GM12865 (cell line): ENCODE measurements around the gene RHBDD1.

ENCODE experiments used
- DNase-seq: peaks from one replicate; pipeline ENCODE4 v3.0.0; 2010; ENCODE audit warnings: low read depth
- H3K4me3 ChIP-seq: 2 replicates; pipeline ENCODE4 v1.5.1; 2011; ENCODE audit warnings: mild to moderate bottlenecking, low read depth, low read length, control low read depth
- TF ChIP-seq, protein P1 (sequence below): IDR thresholded peaks from 2 replicates; pipeline ENCODE4 v1.5.1; 2011; ENCODE audit warnings: low read length, control low read depth, low read depth, inconsistent platforms; ENCODE audit not compliant: insufficient read depth; ENCODE audit errors: missing control alignments

Gene RHBDD1

DNA sequence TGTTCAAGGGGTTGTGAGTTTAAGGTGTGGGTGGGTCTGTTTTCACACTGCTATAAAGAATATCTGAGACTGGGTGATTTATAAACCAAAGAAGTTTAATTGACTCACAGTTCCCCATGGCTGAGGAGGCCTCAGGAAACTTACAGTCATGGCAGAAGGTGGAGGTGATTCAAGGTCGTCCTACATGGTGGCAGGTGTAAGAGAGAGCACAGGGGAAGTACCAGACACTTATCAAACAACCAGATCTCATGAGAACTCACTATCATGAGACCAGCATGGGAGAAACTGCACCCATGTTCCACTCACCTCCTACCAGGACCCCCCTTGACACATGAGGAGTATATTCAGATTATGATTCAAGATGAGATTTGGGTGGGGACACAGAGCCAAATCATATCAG is 38.0 kb downstream of the RHBDD1 start:
- H3K4me3 ChIP-seq = no peak overlapping the region
- no peak for DNase-seq
- TF ChIP-seq, protein P1, sequence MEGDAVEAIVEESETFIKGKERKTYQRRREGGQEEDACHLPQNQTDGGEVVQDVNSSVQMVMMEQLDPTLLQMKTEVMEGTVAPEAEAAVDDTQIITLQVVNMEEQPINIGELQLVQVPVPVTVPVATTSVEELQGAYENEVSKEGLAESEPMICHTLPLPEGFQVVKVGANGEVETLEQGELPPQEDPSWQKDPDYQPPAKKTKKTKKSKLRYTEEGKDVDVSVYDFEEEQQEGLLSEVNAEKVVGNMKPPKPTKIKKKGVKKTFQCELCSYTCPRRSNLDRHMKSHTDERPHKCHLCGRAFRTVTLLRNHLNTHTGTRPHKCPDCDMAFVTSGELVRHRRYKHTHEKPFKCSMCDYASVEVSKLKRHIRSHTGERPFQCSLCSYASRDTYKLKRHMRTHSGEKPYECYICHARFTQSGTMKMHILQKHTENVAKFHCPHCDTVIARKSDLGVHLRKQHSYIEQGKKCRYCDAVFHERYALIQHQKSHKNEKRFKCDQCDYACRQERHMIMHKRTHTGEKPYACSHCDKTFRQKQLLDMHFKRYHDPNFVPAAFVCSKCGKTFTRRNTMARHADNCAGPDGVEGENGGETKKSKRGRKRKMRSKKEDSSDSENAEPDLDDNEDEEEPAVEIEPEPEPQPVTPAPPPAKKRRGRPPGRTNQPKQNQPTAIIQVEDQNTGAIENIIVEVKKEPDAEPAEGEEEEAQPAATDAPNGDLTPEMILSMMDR = no peak

DNA sequence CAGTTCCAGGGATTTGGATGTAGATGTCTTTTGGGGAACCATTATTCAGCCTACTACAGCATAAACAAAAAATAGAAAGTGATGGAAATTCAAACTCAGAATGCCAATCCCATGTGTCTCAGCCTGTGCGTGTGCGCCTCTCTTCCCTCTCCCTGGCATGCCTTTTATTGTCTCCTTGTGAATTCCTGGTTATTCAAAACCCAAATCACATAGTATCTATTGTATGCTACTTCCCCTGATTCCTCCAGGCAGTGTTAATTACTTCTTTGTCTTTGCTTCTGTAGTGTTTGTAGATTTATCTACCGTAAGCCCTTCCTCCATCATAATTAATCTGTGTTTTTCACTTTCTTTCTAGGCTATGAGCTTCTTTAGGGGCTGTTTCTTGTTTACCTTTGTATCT is 38.9 kb downstream of the RHBDD1 start:
- no peak overlapping the region for H3K4me3 ChIP-seq
- TF ChIP-seq, protein P1 = no peak

DNA sequence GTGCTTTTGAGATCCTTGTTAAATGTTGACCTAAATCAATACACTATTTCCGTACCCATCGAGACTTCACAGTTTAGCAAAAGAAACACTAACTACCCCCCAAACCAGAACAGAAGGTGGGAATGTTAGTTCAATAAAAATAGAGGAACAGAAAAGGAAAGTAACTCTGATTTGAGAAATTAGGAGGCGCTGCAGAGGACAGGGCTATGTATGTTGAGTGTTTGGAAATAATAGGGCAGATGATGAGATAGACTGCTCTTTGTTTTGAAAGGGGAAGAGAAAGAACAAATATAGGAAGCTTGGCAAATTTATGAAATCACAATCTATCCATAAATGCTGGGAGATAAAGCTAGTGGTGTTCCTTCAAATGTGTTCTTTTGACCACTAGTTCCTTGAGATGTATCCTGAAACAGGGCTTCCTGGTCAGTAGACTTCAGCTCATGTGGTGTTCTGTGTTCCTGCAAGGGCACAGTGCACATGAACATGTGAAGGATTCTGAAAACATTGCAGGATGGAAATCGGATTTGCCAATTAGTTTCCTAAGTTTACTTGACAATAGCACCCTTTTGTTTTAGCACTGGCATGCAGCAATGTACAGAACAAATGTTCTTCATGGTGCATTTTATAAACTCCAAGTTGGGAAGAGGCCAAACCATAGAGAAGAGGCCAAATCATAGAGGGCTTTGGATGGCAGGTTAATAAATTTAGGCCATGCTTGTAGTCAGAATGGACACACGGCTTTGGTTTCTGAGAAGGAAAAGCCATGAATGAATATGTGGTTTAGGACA is 39.8 kb downstream of the RHBDD1 start:
- no peak overlapping the region for H3K4me3 ChIP-seq
- TF ChIP-seq, protein P1 = no peak

More for the DNA sequence above, 38.9 kb downstream of the RHBDD1 start:
- no peak for DNase-seq

DNA sequence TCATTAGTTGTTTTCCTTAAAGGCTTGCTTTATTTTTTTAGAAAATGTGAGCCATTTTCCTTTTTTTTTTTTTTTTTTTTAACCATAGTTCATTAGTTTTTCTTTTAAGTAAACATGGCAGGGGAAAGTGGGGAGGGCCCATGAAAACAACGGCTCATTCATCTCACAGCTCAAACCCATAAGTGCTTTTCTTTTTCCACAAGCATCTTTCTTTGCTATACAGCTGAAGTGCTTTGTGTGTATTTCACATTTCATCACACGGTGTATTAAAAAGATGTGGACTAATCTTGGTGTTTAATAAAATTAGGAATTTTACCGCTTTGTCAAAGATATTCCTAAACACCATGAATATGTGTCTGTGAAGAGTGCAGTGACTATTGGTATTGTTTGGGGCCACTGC is 41.6 kb downstream of the RHBDD1 start:
- no peak for DNase-seq
- H3K4me3 ChIP-seq = no peak overlapping the region
- TF ChIP-seq, protein P1 = no peak

More for the DNA sequence above, 39.8 kb downstream of the RHBDD1 start:
- no peak for DNase-seq

DNA sequence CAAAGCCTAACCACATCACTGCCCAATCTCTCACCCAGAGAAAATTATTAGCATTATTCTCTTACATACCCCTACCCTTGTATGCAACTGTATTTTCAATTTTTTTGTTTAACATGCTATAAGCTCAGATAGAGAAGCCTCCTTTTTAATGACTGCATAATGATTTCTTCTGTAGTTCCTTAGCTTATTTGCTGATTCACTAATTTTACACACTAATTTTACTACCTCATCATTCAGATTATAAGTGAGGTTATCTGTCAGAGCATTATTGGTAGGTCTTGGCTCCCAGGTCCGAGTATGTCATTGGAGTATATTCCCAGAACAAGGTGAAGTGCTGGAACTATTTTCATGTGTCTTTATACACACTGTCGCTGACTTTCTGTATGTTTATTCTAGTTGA is 45.4 kb downstream of the RHBDD1 start:
- TF ChIP-seq, protein P1 = no peak
- no peak overlapping the region for H3K4me3 ChIP-seq
- no peak for DNase-seq

DNA sequence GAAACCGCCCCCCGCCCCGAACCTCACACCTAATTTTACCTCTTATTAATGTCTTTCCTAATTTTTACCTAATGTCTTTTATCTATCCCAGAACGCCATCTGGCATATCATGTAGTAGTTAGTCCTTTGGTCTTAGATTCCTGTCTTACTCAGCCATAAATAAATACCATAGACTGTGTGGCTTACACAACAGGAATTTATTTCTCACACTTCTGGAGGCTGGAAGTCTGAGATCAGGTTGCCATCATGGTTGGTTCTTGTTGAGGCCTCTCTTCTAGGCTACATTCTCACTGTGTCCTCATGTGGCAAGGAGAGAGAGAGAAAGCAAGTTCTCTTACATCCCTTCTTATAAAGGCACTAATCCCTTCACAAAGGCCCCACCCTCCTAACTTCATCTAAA is 46.8 kb downstream of the RHBDD1 start:
- H3K4me3 ChIP-seq = no peak overlapping the region
- DNase-seq = no peak
- TF ChIP-seq, protein P1 = no peak
